Activated CD4-positive, alpha-beta T cell treated with anti-CD3 and anti-CD28 coated beads, Interleukin-2, amount 50 U/mL, for 48 hours (primary cell): ENCODE measurements around the gene SEC24D.
"Not testable (repeated sequence)": the region's sequence is repeated elsewhere in the genome, so short reads cannot be mapped to it uniquely, and the experiment has no call there.

ENCODE experiments used
- DNase-seq, 2 experiments: peaks; one replicate each; pipeline ENCODE4 v3.0.0-alpha.2; 2020

Gene SEC24D

DNA sequence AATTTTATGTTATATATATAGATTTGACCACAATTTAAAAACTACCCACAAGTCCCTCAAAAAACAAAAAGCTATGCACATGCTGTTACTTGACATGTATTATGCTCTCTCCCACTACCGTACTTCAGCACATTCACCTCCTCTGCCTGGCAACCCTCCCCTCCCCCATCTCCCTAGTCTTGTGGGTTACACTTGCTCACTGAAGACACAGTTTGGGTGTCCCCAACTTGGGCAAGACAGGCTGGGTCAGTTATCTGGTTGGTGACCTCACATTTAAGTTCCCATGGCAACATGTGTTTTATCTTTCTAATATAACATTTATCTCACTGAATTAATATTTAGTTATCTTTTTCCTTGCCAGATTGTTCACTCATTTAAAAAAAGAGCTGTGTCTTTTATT is 32.7 kb downstream of the SEC24D start:
- DNase-seq = no peak

DNA sequence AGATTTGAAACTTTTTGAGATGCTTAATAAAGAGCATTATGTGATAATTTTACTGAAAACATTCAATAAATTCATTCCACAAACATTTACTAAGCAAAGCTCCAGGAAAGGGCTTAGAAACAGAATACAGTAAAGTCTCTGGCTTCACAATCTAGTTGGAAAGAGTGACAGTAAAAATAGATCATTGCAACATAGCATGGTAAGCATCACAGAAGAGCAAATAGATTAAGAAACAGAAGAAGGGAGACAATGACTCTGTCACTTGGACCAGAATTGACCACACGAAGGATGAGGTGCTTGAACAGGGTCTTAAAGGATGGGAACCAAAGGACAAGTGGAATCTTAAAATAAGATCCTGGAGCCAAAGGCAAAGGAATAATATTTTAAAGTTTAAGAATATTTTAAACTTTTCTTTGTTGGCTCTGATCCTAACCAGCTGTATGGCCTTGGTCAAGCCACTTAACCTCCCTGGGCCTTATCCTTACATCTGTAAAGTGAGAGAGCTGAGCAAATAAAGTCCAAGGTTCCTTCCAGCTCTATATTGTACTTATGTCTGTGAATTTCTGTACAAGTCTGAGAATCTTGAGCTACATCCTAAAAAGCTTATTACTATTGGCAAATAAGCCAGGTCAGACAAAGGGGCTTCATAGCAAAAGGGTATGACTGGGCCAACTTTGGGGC is 33.9 kb downstream of the SEC24D start:
- DNase-seq = no peak

DNA sequence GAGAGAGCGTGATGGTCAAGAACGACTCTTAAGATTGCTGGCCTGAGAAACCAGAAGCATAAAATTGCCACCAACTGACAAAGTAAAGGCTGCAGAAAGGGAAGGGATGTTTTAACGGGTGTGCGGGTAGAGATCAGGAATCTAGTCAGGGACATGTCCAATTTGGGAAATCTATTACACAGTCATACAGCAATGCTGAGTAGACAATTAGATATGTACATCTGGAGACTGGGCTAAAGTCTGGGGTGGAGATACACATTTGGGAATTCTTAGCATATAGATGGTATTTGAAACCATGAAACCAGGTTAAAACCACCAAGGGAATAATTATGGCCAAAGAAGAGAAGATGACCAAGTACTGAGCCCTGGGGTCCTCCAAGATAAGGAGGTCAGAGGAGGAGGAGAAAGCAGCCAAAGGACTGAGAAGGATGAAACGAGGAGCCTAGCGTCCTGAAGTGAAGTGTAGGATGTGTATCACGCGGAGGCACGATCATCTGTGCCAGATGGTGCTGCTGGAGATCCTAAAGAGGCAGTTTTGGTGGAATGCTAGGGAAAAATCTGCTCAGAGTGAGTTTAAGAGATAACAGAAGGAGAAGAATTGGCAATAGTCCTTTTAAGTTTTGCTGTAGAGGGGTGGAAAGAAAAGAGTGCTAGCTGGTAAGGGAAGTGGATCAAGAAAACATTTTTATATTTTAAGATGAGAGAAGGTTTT is 36.5 kb downstream of the SEC24D start:
- DNase-seq = no peak

DNA sequence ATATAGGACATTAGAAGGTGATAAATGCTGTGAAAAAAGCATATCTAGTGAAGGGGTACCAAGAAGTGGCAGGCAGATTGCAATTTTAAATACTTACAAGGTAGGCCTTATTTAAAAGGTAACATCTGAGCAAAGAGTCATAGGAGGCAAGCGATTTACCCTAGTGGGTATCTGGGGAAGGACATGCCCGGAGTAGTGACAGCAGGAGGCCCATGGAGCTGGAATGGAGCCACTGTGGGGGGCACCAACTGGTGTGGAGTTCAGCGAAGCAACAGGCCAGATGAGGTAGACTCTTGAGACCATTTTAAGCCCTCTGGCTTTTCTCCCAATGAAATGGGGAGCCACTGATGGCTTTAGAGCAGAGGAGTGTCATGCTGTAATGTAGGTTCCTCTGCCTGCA is 37.3 kb downstream of the SEC24D start:
- no peak for DNase-seq

DNA sequence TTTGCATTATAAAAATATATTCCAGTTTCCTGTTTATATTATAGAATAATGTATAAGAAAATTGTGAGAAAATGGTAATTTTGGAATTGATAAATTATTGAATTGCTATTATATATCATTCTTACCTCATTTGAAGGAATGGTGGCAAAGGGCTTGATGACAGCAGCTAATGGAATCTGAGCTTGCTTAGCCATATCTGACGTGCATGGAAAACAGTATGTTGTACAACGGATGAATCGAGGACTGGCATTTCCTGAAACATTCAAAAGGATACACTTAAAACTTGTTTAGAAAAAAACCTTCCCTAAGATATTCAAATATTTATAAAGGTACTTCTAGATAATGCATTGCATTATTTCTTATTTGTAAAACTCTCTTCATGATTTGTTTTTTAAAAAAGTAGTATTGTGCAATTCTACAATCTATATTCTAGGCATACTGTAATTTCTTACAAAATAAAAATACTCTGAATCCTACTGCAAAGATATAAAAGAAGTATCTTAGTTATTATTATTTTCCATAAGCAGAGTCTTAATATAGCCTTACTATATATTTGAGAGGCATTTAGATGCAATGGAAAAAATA is 38.3 kb downstream of the SEC24D start:
- DNase-seq = no peak

DNA sequence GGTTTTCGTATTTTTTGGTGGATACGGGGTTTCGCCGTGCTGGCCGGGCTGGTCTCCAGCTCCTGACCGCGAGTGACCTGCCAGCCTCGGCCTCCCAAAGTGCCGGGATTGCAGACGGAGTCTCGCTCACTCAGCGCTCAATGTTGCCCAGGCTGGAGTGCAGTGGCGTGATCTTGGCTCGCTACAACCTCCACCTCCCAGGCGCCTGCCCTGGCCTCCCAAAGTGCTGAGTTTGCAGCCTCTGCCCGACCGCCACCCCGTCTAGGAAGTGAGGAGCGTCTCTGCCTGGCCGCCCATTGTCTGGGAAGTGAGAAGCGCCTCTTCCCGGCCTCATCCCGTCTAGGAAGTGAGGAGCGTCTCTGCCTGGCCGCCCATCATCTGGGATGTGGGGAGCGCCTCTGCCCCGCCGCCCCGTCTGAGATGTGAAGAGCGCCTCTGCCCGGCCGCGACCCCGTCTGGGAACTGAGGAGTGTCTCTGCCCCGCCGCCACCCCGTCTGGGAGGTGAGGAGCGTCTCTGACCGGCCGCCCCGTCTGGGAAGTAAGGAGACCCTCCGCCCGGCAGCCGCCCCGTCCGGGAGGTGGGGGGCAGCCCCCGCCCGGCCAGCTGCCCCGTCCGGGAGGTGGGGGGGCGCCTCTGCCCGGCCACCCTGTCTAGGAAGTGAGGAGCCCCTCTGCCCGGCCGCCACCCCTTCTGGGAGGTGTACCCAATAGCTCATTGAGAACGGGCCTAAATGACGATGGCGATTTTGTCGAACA is 44.1 kb downstream of the SEC24D start:
- not testable (repeated sequence) for DNase-seq

DNA sequence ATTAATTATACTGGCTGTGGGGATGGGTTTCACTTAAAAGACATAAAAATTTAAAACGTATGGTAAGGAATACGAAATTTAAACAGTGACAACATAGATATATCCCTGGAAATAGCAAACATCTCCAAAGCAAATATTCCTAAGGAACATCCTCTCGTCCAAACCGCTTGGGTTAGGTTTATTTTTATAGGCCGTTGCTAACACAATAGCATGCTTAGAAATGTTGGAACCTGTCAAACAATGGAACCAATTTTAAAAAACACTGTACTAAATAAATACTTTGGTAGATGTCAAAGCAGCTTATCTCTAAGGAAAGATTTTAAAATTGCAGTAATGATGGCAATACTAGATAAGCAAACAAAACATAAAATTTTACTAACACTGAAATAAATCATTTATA is 45.4 kb downstream of the SEC24D start:
- DNase-seq = no peak

DNA sequence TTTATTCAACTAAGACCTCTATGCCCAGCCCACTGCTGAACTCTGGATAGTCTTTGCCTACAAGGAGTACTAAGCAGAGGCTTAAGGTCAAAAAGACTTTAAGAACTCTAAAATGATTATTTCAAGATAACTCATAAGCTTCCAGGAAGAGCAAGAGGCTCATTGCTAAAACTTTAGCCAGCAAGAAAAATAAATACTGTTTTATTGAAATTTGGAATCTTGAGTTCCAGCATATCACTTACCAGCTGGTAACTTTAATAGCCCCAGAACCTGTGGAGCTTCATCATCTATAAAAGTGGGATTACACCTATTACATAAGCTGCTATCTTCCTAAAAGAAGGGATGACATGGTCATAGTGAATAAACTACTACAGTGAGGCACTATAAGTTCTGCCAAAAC is 47.0 kb downstream of the SEC24D start:
- DNase-seq = no peak

DNA sequence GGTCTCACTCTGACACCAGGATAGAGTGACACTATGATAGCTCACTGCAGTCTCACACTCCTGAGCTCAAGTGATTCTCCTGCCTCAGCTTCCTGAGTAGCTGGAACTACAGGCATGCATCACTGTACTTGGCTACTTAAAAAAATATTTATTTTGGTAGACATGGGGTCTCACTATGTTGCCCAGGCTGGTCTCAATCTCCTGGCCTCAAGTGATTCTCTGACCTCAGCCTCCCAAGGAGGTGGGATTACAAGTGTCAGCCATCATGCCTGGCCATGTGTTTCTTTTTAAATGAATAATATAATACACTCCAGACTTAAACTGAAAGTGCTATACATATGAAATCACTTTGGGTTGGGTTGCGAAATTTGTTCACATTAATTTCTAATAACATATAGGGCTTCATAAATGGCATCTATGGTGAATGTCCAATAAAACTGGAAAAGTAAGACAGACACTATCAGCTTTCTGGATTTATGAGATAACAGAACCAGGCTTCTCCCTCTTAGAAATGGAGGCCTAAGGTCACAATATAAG is 48.0 kb downstream of the SEC24D start:
- no peak for DNase-seq

DNA sequence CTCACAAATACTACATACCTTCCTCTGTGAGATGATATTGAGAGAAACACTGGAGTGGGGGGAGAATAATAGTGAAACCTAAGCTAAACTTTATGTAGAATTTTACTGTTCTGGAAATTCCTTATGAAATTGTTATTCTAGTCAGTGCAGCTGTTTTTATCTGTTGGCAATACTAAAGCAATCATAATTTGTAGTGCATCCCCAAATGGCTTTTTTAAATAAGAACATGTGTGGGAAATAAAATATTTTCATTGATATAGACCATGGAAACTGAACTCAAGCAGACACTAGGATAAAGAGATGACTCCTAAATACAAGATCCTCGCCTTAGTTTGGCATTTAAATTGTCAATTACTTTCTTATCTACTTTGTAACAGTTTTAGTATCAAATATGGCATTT is 51.1 kb downstream of the SEC24D start:
- DNase-seq = no peak

DNA sequence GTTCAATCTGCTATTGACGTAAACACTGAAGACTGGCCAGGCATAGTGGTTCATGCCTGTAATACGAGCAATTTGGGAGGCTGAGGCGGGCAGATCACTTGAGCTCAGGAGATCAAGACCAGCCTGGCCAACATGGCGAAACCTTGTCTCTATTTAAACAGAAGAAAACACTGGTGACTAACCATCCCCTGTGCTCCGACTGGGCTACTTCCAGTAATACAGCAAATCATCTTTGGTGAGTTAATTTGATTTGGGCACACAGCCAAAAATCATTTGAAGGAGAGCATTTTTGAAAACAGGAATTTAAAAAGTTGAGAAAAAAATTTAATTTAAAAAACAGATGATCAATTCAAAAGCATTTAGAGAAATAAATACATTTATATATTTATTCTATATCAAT is 52.0 kb downstream of the SEC24D start:
- DNase-seq = no peak

DNA sequence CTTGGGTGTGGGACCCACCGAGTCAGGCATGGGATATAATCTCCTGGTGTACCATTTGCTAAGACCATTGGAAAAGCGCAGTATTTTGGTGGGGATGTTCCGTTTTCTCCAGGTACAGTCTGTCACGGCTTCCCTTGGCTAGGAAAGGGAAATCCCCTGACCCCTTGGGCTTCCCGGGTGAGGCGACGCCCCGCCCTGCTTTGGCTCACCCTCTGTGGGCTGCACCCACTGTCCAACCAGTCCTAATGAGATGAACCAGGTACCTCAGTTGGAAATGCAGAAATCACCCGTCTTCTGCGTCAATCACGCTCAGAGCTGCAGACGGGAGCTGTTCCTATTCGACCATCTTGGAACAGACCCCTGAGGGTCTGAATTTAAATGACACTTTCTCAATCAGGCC is 53.0 kb downstream of the SEC24D start:
- not testable (repeated sequence) for DNase-seq

DNA sequence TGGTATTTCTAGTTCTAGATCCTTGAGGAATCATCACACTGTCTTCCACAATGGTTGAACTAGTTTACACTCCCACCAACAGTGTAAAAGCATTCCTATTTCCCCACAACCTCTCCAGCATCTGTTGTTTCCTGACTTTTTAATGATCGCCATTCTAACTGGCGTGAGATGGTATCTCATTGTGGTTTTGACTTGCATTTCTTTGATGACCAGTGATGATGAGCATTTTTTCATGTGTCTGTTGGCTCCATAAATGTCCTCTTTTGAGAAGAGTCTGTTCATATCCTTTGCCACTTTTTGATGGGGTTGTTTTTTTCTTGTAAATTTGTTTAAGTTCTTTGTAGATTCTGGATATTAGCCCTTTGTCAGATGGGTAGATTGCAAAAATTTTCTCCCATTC is 58.3 kb downstream of the SEC24D start:
- not testable (repeated sequence) for DNase-seq

DNA sequence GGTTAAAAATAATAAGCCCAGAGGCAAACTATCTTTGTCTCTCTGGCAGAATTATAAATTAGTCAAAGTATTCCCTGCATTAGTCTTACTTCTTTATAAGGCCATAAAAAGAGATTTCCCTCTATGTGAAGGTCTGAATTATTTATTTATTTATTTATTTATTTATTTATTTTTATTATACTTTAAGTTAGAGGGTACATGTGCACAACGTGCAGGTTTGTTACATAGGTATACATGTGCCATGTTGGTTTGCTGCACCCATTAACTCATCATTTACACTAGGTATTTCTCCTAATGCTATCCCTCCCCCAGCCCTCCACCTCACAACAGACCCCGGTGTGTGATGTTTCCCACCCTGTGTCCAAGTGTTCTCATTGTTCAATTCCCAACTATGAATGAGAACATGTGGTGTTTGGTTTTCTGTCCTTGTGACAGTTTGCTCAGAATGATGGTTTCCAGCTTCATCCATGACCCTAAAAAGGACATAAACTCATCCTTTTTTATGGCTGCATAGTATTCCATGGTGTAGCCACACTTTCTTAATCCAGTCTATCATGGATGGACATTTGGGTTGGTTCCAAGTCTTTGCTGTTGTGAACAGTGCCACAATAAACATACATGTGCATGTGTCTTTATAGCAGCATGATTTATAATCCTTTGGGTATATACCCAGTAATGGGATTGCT is 58.8 kb downstream of the SEC24D start:
- not testable (repeated sequence) for DNase-seq

DNA sequence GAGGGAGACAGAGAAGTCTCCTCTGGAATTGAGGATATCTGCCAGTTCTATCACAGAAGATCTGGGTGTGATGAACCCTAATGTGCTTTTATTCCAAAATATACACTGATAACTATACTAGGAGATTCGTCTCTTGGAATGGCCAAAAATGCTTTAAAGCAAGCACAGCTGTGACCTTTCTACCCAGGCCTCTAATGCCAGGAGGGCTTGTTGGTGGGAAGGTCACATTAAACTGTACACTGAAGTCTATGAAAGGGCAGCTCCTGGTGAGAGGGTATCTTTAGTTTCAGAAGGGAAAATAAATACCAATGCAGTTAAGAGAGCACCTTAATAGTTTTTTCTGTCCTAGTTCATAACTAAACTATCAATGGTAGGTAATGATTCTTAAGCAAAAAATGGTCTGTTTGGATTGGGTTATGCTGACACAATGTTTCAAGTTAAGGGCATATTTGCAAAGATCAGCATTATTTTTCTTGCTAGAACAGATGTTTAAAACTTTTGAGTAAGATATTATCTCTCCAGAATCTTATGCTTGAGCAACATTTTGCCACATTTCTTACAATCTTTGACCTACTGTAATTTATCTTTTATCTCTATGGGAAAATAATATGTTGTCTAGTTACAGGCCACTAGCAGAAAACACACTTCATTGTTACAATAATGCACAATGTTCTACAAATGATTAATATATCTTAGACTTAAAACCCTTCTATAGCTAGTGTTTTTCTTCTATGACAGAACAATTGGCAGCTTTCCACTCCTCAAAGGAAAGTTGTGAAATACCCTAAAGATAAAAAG is 59.6 kb downstream of the SEC24D start:
- DNase-seq = no peak

DNA sequence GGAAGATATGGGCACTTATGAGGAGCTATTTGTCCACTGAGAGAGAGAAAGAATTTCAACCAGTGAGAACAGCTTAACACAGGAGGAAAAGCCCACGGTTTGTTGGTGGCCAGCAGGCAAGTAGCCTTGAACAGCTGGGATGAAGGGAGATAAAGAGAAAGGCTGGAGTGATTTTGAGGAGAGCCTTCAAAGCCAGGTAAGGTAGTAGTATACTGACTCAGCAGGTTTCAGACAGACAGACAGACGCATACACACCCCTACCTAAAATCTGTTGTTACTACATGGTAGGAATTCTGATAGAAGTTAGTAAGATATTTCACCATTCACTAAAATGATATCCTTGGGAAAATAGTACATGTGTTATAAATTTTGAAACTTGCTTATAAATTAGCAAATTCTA is 60.5 kb downstream of the SEC24D start:
- DNase-seq = no peak

DNA sequence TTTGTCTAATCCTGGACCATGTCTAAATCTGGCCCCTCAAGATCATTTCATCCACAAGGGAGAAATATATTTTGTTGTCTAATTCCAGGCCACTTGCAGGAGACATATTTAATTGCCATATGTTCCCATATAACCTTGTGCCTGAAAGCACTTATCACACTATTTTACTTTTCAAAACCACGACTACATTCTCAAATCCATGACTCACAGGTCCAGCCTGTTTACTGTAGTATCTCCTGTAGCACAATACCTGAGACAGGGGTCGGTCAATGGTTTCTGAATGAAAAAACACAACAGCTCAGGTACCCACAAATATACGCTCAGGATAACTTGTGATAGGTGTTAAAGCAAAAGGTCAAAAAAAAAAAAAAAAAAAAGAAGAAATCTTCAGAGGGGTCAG is 60.9 kb downstream of the SEC24D start:
- DNase-seq = no peak

DNA sequence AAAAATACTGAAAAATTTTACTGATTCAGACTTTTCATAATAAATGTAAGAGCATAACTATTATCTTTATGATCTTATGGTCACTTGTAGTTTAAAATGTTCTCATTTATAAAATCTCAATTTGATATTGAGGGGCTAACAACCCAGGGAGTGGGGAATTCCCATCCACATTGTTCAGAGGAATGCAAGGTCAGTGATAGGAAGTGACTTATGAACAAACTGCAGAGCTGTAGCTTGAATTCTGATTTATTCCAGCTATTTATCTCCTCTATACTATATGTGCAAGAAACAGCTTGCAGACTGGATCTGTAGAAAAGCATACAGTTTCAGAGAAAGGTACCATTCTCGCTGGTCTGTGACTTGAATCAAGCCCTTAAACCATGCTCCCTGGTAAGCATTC is 61.6 kb downstream of the SEC24D start:
- DNase-seq = no peak

DNA sequence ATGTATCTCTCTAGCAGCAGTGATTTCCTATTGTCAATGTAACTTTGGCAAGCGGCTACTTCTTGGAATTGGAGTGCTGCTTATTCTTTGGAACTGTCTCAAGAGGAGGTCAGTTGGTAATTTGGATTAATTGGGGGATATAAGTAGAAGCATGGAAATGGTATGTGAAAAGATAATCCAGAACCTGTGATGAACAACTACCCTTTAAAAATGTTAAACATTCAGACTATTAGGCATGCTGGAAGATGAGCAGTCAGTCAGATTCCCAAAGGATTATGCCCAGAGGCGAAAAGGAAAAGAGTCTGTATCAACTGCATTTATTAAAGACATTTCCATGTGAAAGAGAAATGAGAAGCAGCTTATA is 62.5 kb downstream of the SEC24D start:
- DNase-seq = no peak

DNA sequence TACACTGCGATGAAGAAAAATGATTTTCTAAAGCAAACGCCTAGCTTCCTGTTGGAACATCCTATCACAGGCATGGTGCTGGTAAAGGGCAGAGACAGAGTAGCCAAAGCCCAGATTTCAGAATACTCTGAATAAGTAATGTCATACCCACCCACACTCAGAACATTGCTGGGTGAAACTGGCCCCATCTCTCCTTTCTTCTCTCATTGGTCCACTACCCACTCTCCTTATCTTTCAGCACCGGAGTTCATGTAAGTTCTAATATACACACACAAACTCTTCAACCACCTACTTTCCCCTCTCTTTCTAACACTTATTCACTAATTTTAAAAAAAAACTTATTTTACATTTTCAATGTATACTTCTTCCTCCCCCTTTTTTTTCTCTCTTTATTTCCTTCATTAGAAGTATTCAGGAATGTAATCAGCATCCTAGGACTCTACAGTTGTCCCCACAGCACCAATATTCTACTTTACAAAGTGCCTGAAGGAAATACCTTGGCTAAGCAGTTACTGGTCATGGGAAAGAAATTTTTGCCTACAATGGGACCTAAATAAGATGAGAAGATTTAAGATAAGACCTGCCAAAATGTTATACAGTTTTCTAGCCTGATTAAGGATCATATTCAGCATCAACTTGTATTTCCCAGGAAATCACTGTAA is 63.0 kb downstream of the SEC24D start:
- no peak for DNase-seq

DNA sequence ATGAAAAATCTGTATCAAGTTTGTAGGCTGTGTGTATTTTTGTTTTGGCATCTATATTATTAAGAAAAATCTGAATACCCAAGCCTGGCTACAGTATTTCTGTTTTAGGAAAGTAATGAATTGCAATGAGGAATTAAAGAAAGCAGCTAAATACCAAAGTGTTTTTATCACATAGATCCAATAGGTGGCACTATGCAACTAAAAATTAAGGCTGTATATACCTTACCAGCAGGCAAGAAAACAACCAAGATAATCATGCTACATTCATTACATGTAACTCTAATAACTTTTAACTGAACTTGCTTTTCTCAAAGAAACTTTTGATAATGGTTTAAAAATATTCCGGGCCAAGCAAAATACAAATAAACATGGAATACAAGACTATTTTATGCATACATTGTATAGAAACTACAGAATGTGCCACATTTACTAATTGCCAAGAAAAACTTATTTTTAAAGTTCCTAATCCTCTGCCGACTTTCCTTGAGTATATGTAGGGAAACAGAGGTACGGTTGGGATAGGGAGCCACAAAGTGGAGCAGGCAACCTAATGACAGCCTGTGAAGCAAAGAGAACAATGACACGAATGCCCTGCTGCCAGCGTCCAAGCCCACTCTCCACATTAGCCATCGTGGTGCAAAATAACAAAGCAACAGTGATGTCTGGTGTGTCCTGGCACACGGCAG is 63.7 kb downstream of the SEC24D start:
- no peak for DNase-seq
